AG04450 (cell line): ENCODE results near the gene MCU. TPM values are rescaled to one million over a fixed set of nuclear protein-coding genes. Genes with fewer than 3 reads are reported as not detected.

Source experiments
- CTCF ChIA-PET: fragments of 300-600, 350-600 bp; formaldehyde crosslinking; extraction: SDS; loops from one replicate; lab custom pipeline; 2022; ENCODE audit warnings: antibody characterized with exemption, inconsistent platforms; lab: Charles Lee
- POLR2A ChIA-PET: fragments of 350-600 bp; formaldehyde crosslinking; extraction: SDS; loops from one replicate; lab custom pipeline; 2021; ENCODE audit warnings: antibody characterized with exemption, inconsistent platforms; lab: Yijun Ruan, JAX
- DNase-seq: peaks from one replicate; pipeline ENCODE4 v3.0.0-alpha.2; 2011; ENCODE audit warnings: low read depth, low spot score
- H3K27ac ChIP-seq: one replicate; pipeline ENCODE4 v1.5.1; 2012; ENCODE audit warnings: low read depth, low read length, control low read depth
- H3K27me3 ChIP-seq: one replicate; pipeline ENCODE4 v1.6.0; 2012; ENCODE audit warnings: low read length; ENCODE audit not compliant: control insufficient read depth, insufficient read depth
- H3K4me3 ChIP-seq: 2 replicates; pipeline ENCODE4 v1.5.1; 2011; ENCODE audit warnings: mild to moderate bottlenecking, low read depth, low read length, control low read depth
- H3K9me3 ChIP-seq: 2 replicates; pipeline ENCODE4 v1.5.1; 2012; ENCODE audit warnings: low read length; ENCODE audit not compliant: control insufficient read depth, insufficient read depth
- polyA plus RNA-seq: library from polyadenylated mRNA; depleted of rRNA; stranded (reverse); fragments of >200 nt; gene quantifications from 2 replicates; pipeline ENCODE4 v1.2.3, GENCODE V29; 2011
- TF ChIP-seq, protein P1 (sequence below): IDR thresholded peaks from 2 replicates; pipeline ENCODE4 v1.5.1; 2011; ENCODE audit warnings: low read depth, low read length, control low read depth, inconsistent platforms

The MCU gene
- polyA plus RNA-seq, 1 experiment = 104 TPM

DNA sequence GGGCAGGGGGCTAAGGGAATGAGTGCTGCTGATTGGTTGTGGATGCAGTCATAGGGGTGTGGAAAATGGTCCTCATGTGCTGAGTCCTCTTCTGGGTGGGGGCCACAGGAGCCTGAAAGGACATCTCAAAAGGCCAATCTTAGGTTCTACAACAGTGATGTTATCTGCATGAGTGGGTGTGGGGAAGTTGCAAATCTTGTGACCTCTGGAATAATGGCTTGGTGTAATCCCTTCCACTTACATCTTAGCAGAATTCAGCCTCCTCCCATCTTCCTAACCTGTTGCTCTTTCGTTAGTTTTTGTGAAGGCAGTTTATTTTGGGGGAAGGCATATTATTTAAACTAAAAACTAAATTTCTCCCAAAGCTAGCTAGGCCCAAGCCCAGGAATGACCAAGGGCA lies 159.6 kb downstream of the MCU start:
- POLR2A ChIA-PET = no interaction called here
- no peak overlapping the region for H3K27ac ChIP-seq

DNA sequence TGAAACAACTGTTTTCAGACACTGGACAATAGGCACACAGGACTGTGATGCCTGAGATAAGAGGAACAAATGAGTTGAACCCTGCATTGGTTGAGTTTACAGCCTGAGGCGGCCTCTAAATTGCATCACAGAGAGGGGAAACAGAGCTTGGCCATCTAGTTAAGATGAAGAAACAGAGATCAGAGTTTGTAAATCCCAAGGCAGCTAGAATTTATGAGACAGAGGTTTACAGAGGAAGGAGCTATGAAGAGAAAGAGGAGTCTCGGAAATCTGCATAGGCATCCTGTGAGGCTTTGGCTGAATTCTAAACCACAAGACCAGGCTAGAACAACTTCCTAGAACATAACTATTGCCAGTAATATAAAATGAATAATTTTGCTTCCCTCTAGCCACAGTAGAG lies 160.6 kb downstream of the MCU start:
- TF ChIP-seq, protein P1, sequence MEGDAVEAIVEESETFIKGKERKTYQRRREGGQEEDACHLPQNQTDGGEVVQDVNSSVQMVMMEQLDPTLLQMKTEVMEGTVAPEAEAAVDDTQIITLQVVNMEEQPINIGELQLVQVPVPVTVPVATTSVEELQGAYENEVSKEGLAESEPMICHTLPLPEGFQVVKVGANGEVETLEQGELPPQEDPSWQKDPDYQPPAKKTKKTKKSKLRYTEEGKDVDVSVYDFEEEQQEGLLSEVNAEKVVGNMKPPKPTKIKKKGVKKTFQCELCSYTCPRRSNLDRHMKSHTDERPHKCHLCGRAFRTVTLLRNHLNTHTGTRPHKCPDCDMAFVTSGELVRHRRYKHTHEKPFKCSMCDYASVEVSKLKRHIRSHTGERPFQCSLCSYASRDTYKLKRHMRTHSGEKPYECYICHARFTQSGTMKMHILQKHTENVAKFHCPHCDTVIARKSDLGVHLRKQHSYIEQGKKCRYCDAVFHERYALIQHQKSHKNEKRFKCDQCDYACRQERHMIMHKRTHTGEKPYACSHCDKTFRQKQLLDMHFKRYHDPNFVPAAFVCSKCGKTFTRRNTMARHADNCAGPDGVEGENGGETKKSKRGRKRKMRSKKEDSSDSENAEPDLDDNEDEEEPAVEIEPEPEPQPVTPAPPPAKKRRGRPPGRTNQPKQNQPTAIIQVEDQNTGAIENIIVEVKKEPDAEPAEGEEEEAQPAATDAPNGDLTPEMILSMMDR = no peak
- ChIA-PET POLR2A (no interaction called here), CTCF (no interaction called here)
- DNase-seq = no peak
- no peak overlapping the region for H3K4me3 ChIP-seq
- peaks cover 3% of the 10 kb centered on the region; the same call in 1 of the 2 replicates for H3K9me3 ChIP-seq
- no peaks in the 10 kb centered on the region for H3K27me3 ChIP-seq
- H3K27ac ChIP-seq = no peak overlapping the region

More for the DNA sequence above, 159.6 kb downstream of the MCU start:
- CTCF ChIA-PET = no interaction called here
- TF ChIP-seq, protein P1 = no peak
- DNase-seq = no peak
- H3K9me3 ChIP-seq = peaks cover 3% of the 10 kb centered on the region; the same call in 1 of the 2 replicates
- H3K4me3 ChIP-seq = no peak overlapping the region
- no peaks in the 10 kb centered on the region for H3K27me3 ChIP-seq

DNA sequence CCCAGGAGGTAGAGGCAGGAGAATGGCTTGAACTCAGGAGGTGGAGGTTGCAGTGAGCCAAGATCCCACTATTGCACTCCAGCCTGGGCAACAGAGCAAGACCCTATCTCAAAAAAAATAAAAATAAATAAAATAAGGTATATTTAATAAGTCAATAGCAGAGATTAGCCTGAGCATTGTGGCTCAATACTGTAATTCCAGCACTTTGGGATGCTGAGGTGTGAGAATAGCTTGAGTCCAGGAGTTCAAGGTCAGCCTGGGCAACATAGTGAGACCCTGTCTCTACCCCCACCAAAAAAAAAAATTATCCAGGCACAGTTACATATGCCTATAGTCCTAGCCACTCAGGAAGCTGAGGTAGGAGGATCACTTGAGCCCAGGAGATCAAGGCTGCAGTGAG lies 163.2 kb downstream of the MCU start:
- H3K27me3 ChIP-seq = no peaks in the 10 kb centered on the region
- TF ChIP-seq, protein P1 = no peak
- H3K4me3 ChIP-seq = no peak overlapping the region
- POLR2A ChIA-PET = no interaction called here
- CTCF ChIA-PET = interaction anchor here (1.2 kb wide), 1 partner anchor 21 kb away, joined by 3 read pairs; no protein-coding TSS in a partner anchor
- H3K27ac ChIP-seq = no peak overlapping the region
- no peak for DNase-seq
- H3K9me3 ChIP-seq = peaks cover 3% of the 10 kb centered on the region; the same call in 1 of the 2 replicates

DNA sequence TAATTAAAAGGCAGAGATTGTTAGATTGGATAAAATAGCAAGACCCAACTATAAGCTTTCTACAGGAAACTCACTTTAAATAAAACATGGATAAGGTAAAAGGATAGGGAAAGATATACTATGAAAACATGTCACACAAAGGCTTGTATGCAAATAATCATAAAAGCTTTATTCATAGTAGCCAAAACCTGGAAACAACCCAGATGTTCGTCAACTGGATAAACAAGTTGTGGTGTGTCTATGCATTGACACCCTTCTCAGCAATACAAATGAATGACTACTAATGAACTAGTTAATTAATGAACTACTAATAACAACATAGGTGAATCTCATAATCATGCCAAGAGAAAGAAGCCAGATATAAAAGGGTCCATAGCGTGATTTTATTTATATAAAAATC lies 163.8 kb downstream of the MCU start:
- Histone ChIP-seq H3K4me3 (no peak overlapping the region), H3K27me3 (no peaks in the 10 kb centered on the region), H3K9me3 (peaks cover 3% of the 10 kb centered on the region; the same call in 1 of the 2 replicates), H3K27ac (no peak overlapping the region)
- ChIA-PET POLR2A (no interaction called here), CTCF (interaction anchor here (1.2 kb wide), 1 partner anchor 22 kb away, joined by 3 read pairs; no protein-coding TSS in a partner anchor)
- TF ChIP-seq, protein P1 = no peak
- DNase-seq = no peak

DNA sequence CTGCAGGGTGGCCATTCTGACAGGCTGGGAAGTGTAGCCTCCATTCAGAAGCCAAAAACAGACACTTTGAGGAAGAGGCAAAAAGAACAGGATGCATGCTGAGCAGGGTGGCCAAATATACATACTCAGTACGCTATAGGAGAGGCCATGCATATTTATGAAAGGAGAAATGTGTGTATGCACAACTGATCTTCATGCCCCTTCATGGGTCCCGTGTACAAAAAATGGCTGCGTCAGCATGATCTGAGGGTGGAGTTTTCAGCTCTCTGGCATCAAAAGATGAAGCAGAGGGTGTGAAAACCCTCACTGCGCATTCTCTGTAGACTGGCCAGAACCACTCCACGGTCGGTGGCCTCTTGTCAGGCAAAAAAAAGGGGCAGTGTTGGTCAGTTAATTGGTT lies 166.1 kb downstream of the MCU start:
- H3K4me3 ChIP-seq = no peak overlapping the region
- TF ChIP-seq, protein P1 = no peak
- no peak for DNase-seq
- POLR2A ChIA-PET = no interaction called here
- no peaks in the 10 kb centered on the region for H3K9me3 ChIP-seq
- no peaks in the 10 kb centered on the region for H3K27me3 ChIP-seq
- CTCF ChIA-PET = no interaction called here
- no peak overlapping the region for H3K27ac ChIP-seq
